Measurements from ENCODE around the gene FBLN1. TPM values are rescaled to one million over a fixed set of nuclear protein-coding genes. Genes with fewer than 3 reads are reported as not detected.

The FBLN1 gene
- total and polyA plus RNA-seq, 2 donors (not counting 3 experiments of a cell fraction or from before 2014, with no cell fraction given): 1.2 to 4.0 TPM

DNA sequence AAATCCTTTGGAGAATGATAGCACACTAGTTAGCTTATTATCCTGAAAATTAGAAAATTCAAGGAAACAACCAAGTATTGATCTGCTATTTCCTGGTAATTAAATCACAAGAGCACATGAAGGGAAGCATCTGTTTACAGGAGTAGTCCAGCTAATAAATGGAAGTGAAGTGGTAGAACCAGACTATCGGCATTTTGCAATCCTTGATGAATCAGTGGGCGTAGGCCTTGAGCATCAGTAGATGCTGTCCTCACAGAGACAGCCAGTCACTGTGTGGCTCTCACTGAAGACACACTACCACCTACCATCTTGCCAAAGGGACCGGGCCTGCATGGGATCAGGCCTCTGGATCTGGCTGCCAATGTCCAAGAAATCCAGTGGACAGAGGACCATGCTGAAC, 69.8 kb downstream of the FBLN1 start:
- FAIRE-seq: no peak
- Histone ChIP-seq H3K36me3 (ENCODE audit: control insufficient read depth in 2 of 2, extremely low read depth in 1 of 2, insufficient read depth in 2 of 2, low read length in 2 of 2) (no peaks in the 10 kb centered on the region), H3K27ac (ENCODE audit: insufficient read depth, low read depth, low read length) (no peak overlapping the region), H3K79me2 (ENCODE audit: control insufficient read depth, insufficient read depth, low read length) (no peaks in the 10 kb centered on the region), H4K20me1 (replicated peaks; ENCODE audit: control insufficient read depth, extremely low read depth, insufficient read depth, low read length) (no peaks in the 10 kb centered on the region), H2AFZ (ENCODE audit: low read depth, low read length) (no peak overlapping the region), H3K4me3 (replicated peaks in 1 of 3; ENCODE audit: insufficient read depth in 1 of 3, low read depth in 1 of 3, low read length in 3 of 3) (no peak overlapping the region), H3K9ac (replicated peaks; ENCODE audit: extremely low read depth, insufficient read depth, low read length) (no peak overlapping the region), H3K4me1 (ENCODE audit: control insufficient read depth, extremely low read depth, insufficient read depth, low read length) (no peaks in the 10 kb centered on the region), H3K4me2 (ENCODE audit: insufficient read depth, low read length) (no peak overlapping the region), H3K27me3 (ENCODE audit: control insufficient read depth in 2 of 2, insufficient read depth in 2 of 2, low read length in 2 of 2) (peaks cover 0 to 4% of the 10 kb centered on the region in 2 experiments), H3K9me1 (replicated peaks; ENCODE audit: control insufficient read depth, extremely low read depth, insufficient read depth, low read length) (no peaks in the 10 kb centered on the region), H3K9me3 (replicated peaks; ENCODE audit: control insufficient read depth, insufficient read depth, low read length) (no peaks in the 10 kb centered on the region)
- no TSS peak for BruUV-seq (replicated peaks)
- intact Hi-C loops (cut with micrococcal nuclease): no loop called here
- ChIA-PET POLR2A (no interaction called here), CTCF (no interaction called here)
- DNase-seq (ENCODE audit: low read depth, low spot score): no peak
- TF ChIP-seq EZH2 (IDR thresholded peaks at IDR 0.05; ENCODE audit: borderline replicate concordance, low read depth, low read length, severe bottlenecking) (no peak), GATA2 (IDR thresholded peaks at IDR 0.05; ENCODE audit: insufficient read depth, insufficient read length, low read depth, low read length) (no peak), FOS (IDR thresholded peaks at IDR 0.05; ENCODE audit: borderline replicate concordance, insufficient read depth, low read length) (no peak)
- TF ChIP-seq, protein P1, sequence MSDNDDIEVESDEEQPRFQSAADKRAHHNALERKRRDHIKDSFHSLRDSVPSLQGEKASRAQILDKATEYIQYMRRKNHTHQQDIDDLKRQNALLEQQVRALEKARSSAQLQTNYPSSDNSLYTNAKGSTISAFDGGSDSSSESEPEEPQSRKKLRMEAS (IDR thresholded peaks at IDR 0.05; ENCODE audit: insufficient read depth, insufficient read length): no peak
- dilution Hi-C loops (cut with MboI; ENCODE audit: extremely low pct_ligation_motif_present, low sequenced_read_pairs): no loop called here

DNA sequence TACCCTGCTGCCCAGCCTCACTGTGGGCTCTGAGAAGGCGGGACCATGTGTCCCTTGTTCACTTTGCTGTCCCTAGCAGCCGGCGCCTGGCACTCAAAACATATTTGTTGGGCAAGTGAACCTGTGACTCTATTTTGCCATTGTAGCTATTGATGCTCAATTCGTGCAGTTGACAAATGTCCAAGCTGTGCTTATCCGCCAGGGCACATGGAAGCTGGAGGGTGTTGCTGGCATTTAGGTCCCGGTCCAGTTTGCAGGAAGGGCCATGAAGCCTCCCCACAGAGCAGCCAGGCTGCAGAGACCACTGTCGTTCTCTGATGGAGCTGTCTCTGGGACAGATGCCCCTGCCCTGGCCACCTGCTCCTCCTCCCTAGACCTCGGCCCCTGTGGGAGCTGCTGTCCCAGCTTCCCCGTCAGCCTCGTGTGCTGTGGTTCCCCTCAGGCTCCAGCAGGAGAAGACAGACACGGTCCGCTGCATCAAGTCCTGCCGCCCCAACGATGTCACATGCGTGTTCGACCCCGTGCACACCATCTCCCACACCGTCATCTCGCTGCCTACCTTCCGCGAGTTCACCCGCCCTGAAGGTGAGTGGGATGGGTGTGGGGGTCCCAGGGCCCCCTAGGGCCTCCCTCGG, 71.5 kb downstream of the FBLN1 start:
- H3K27me3 ChIP-seq (ENCODE audit: control insufficient read depth in 2 of 2, insufficient read depth in 2 of 2, low read length in 2 of 2): peaks cover 0 to 2% of the 10 kb centered on the region in 2 experiments
- DNase-seq (ENCODE audit: low read depth, low spot score) (no peak), FAIRE-seq (no peak)
- intact Hi-C loops (cut with micrococcal nuclease) (no loop called here), dilution Hi-C loops (cut with MboI; ENCODE audit: extremely low pct_ligation_motif_present, low sequenced_read_pairs) (no loop called here)
- no peak overlapping the region for H2AFZ ChIP-seq (ENCODE audit: low read depth, low read length)
- TF ChIP-seq JUN (IDR thresholded peaks at IDR 0.05; ENCODE audit: borderline replicate concordance, insufficient read depth, insufficient read length, low read depth): no peak
- TF ChIP-seq CTCF (IDR thresholded peaks at IDR 0.05; ENCODE audit: extremely low read depth in 1 of 2, insufficient read depth in 1 of 2, low read depth in 1 of 2, low read length in 2 of 2): no peak
- TF ChIP-seq GATA2 (IDR thresholded peaks at IDR 0.05; ENCODE audit: insufficient read depth, insufficient read length, low read depth, low read length): no peak
- H3K9me1 ChIP-seq (replicated peaks; ENCODE audit: control insufficient read depth, extremely low read depth, insufficient read depth, low read length): no peaks in the 10 kb centered on the region
- H3K4me3 ChIP-seq (replicated peaks in 1 of 3; ENCODE audit: insufficient read depth in 1 of 3, low read depth in 1 of 3, low read length in 3 of 3): no peak overlapping the region
- H4K20me1 ChIP-seq (replicated peaks; ENCODE audit: control insufficient read depth, extremely low read depth, insufficient read depth, low read length): no peaks in the 10 kb centered on the region
- no TSS peak for BruUV-seq (replicated peaks)
- POLR2A ChIA-PET: no interaction called here
- no peaks in the 10 kb centered on the region for H3K9me3 ChIP-seq (replicated peaks; ENCODE audit: control insufficient read depth, insufficient read depth, low read length)
- CTCF ChIA-PET: interaction anchor here (0.9 to 1.2 kb wide), 2 partner anchors 11 to 20 kb away, joined by 3 to 4 read pairs; no protein-coding TSS in a partner anchor
- H3K79me2 ChIP-seq (ENCODE audit: control insufficient read depth, insufficient read depth, low read length): no peaks in the 10 kb centered on the region
- H3K27ac ChIP-seq (ENCODE audit: insufficient read depth, low read depth, low read length): no peak overlapping the region
- no peak overlapping the region for H3K9ac ChIP-seq (replicated peaks; ENCODE audit: extremely low read depth, insufficient read depth, low read length)
- H3K36me3 ChIP-seq (ENCODE audit: control insufficient read depth in 2 of 2, extremely low read depth in 1 of 2, insufficient read depth in 2 of 2, low read length in 2 of 2): no peaks in the 10 kb centered on the region
- H3K4me1 ChIP-seq (ENCODE audit: control insufficient read depth, extremely low read depth, insufficient read depth, low read length): no peaks in the 10 kb centered on the region
- no peak overlapping the region for H3K4me2 ChIP-seq (ENCODE audit: insufficient read depth, low read length)

Measured in endothelial cell of umbilical vein (primary cell).